ENCODE results near the gene ACVR2B.

ACVR2B gene

GRCh38 chr3:38474928-38475605 is 21.4 kb downstream of the ACVR2B start:
- TF ChIP-seq, protein P1, sequence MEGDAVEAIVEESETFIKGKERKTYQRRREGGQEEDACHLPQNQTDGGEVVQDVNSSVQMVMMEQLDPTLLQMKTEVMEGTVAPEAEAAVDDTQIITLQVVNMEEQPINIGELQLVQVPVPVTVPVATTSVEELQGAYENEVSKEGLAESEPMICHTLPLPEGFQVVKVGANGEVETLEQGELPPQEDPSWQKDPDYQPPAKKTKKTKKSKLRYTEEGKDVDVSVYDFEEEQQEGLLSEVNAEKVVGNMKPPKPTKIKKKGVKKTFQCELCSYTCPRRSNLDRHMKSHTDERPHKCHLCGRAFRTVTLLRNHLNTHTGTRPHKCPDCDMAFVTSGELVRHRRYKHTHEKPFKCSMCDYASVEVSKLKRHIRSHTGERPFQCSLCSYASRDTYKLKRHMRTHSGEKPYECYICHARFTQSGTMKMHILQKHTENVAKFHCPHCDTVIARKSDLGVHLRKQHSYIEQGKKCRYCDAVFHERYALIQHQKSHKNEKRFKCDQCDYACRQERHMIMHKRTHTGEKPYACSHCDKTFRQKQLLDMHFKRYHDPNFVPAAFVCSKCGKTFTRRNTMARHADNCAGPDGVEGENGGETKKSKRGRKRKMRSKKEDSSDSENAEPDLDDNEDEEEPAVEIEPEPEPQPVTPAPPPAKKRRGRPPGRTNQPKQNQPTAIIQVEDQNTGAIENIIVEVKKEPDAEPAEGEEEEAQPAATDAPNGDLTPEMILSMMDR (IDR thresholded peaks at IDR 0.05; ENCODE audit: extremely low read depth, insufficient read depth, missing control alignments): no peak
- DNase-seq (ENCODE audit: low spot score): no peak
- in situ Hi-C loops (cut with MboI; ENCODE audit: low pct_unique_long_range_greater_than_20kb, low sequenced_read_pairs, unreplicated experiment): no loop called here

GRCh38 chr3:38475716-38476115 is 22.0 kb downstream of the ACVR2B start:
- no peak for DNase-seq (ENCODE audit: low spot score)
- TF ChIP-seq, protein P1 (IDR thresholded peaks at IDR 0.05; ENCODE audit: extremely low read depth, insufficient read depth, missing control alignments): no peak
- in situ Hi-C loops (cut with MboI; ENCODE audit: low pct_unique_long_range_greater_than_20kb, low sequenced_read_pairs, unreplicated experiment): no loop called here

GRCh38 chr3:38476157-38476756 is 22.6 kb downstream of the ACVR2B start:
- TF ChIP-seq, protein P1 (IDR thresholded peaks at IDR 0.05; ENCODE audit: extremely low read depth, insufficient read depth, missing control alignments): no peak
- in situ Hi-C loops (cut with MboI; ENCODE audit: low pct_unique_long_range_greater_than_20kb, low sequenced_read_pairs, unreplicated experiment): no loop called here
- DNase-seq (ENCODE audit: low spot score): no peak

GRCh38 chr3:38477057-38477820 is 23.5 kb downstream of the ACVR2B start:
- in situ Hi-C loops (cut with MboI; ENCODE audit: low pct_unique_long_range_greater_than_20kb, low sequenced_read_pairs, unreplicated experiment): no loop called here
- TF ChIP-seq, protein P1 (IDR thresholded peaks at IDR 0.05; ENCODE audit: extremely low read depth, insufficient read depth, missing control alignments): no peak
- no peak for DNase-seq (ENCODE audit: low spot score)

DNA sequence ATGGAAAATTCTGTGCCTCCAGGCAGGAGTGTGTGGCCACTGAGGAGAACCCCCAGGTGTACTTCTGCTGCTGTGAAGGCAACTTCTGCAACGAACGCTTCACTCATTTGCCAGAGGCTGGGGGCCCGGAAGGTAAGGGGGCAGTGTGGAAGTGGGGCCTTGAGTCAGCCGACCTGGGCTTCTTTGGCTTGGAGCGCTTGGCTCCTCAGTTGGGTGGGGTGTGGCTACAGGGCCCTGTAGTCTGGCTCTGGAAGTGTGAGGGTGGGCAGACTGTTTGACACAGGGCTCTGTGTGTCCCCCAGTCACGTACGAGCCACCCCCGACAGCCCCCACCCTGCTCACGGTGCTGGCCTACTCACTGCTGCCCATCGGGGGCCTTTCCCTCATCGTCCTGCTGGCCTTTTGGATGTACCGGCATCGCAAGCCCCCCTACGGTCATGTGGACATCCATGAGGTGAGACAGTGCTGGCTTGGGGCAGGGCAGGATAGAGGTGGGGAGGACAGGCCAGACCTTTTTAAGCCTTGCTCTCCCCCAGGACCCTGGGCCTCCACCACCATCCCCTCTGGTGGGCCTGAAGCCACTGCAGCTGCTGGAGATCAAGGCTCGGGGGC is 24.3 kb downstream of the ACVR2B start:
- in situ Hi-C loops (cut with MboI; ENCODE audit: low pct_unique_long_range_greater_than_20kb, low sequenced_read_pairs, unreplicated experiment): no loop called here
- TF ChIP-seq, protein P1 (IDR thresholded peaks at IDR 0.05; ENCODE audit: extremely low read depth, insufficient read depth, missing control alignments): no peak
- DNase-seq (ENCODE audit: low spot score): no peak

DNA sequence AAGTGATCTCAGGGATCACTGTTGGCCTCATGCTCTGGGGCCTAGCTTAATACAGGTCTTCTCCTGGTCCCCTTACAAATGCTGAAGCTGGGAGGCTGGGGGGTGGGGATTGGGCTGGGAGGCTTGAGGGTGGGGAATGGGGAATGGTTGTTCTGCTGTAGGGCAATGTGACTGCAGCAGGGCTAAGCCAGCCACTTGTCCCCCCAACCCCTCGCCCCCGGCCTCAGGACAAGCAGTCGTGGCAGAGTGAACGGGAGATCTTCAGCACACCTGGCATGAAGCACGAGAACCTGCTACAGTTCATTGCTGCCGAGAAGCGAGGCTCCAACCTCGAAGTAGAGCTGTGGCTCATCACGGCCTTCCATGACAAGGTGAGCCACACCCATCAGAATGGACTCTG is 25.2 kb downstream of the ACVR2B start:
- in situ Hi-C loops (cut with MboI; ENCODE audit: low pct_unique_long_range_greater_than_20kb, low sequenced_read_pairs, unreplicated experiment): no loop called here
- no peak for DNase-seq (ENCODE audit: low spot score)
- TF ChIP-seq, protein P1 (IDR thresholded peaks at IDR 0.05; ENCODE audit: extremely low read depth, insufficient read depth, missing control alignments): no peak

All from GM13977 (cell line).